Measurements from ENCODE around the gene CGAS.

DNA sequence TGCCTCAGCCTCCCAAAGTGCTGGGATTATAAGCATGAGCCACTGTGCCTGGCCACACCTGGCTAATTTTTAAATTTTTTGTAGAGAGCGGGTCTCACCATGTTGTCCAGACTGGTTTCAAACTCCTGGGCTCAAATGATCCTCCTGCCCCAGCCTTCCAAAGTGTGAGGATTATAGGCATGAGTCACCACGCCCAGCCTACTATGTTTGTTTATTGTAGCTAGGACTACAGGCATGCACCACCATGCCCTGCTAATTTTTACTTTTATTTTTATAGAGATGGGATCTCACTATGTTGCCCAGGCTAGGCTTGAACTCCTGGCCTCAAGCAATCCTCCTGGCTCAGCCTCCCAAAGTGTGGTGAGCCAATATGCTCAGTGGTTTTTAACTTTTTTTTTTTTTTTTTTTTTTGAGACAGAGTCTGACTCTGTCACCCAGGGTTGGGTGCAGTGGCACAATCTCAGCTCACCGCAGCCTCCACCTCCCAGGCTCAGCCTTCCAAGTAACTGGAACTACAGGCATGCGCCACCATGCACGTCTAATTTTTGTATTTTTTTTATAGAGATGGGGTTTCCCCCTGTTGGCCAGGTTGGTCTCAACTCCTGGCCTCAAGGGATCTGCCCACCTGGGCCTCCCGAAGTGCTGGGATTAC lies 69.5 kb downstream of the CGAS start:
- TF ChIP-seq, protein P1, sequence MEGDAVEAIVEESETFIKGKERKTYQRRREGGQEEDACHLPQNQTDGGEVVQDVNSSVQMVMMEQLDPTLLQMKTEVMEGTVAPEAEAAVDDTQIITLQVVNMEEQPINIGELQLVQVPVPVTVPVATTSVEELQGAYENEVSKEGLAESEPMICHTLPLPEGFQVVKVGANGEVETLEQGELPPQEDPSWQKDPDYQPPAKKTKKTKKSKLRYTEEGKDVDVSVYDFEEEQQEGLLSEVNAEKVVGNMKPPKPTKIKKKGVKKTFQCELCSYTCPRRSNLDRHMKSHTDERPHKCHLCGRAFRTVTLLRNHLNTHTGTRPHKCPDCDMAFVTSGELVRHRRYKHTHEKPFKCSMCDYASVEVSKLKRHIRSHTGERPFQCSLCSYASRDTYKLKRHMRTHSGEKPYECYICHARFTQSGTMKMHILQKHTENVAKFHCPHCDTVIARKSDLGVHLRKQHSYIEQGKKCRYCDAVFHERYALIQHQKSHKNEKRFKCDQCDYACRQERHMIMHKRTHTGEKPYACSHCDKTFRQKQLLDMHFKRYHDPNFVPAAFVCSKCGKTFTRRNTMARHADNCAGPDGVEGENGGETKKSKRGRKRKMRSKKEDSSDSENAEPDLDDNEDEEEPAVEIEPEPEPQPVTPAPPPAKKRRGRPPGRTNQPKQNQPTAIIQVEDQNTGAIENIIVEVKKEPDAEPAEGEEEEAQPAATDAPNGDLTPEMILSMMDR (conservative IDR thresholded peaks at IDR 0.05 in 1 of 2, IDR thresholded peaks at IDR 0.05 in 1 of 2; ENCODE audit: low read depth in 1 of 2, low read length in 2 of 2) = no peak
- TF ChIP-seq EZH2 (IDR thresholded peaks at IDR 0.05; ENCODE audit: low read length, missing control alignments) = no peak

Data from fibroblast of lung (primary cell).